HG03575 (cell line): ENCODE results near the gene GRM4.

ENCODE experiments used
- ATAC-seq: cut with Tn5 transposase; IDR thresholded peaks from one replicate; pipeline ENCODE4 v1.9.1; 2021; ENCODE audit not compliant: unreplicated experiment, insufficient number of reproducible peaks, low FRiP score; ENCODE audit errors: extremely low read depth

The GRM4 gene

GRCh38 chr6:34095741-34096140 is 50.1 kb downstream of the GRM4 start:
- ATAC-seq: no peak

GRCh38 chr6:34095136-34095505 is 50.8 kb downstream of the GRM4 start:
- no peak for ATAC-seq

- ATAC-seq: no peak
Measured at GRCh38 chr6:34094474-34095135, 51.3 kb downstream of the GRM4 start.

DNA sequence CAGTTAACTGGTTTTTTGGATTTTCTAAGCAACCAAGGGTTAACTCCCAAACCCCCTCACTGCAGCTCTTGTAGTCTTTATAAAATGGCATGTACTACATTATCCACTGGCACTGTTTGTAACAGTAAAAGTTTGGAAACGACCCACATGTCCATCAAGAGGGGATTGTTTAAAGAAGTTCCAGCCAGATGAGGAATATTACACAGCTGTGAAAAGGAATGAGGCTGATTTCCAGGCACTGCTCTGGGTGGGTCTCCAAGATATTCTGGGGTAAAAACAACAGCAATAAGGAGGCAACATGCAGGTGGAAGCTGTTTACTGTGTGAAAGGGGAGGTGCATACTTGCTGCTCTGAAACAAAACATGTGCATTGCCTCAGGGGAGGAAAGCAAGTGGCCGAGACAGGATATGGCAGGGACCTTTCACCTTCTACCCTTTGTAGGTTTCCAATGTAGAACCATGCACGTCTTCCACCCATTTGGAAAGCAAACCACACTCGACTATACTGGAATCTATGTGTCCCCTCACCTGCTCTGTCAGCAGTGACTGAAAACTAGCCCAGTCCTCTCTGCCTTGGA is 51.9 kb downstream of the GRM4 start:
- no peak for ATAC-seq

DNA sequence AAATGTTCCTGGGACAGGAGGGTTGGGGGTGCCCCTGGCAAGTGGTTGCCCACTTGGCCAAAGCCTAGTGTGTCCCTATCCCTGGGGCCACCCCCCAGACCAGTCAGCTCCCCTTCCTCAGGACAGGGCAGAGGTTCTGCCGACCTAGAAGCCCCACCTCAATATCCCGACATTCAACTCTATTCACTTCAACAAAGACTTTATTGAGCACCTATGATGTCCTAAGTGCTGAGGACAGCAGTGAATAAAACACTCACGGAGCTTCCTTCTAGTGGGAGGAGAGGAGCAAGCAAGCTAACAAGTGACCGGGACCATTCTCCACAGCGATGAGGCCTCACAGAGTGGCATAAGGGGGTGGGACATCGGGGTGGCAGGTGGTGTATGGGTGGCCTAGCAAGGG is 52.7 kb downstream of the GRM4 start:
- ATAC-seq: no peak

GRCh38 chr6:34092631-34093030 is 53.3 kb downstream of the GRM4 start:
- ATAC-seq: no peak

DNA sequence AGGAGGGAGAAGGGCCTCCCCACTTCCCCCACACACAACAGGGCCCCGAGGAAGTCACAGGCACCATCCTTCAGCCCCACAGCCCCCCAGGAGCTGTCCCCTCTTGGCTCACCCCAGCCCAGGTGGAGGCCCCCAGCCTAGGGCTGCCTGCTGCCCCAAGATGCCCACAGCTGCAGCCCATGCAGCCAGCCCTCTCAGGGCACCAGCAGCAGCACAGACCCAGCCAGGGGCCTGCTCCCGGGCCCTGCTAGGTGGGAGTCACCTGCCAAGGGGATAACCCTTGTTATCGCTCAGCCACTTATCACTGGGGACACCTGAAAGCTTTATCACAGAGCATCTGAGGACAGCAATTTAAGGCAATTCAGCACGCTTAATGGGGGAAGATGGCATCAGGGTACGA is 55.0 kb downstream of the GRM4 start:
- no peak for ATAC-seq

GRCh38 chr6:34090529-34090928 is 55.4 kb downstream of the GRM4 start:
- no peak for ATAC-seq

GRCh38 chr6:34086558-34086957 is 59.3 kb downstream of the GRM4 start:
- no peak for ATAC-seq

GRCh38 chr6:34085453-34086170 is 60.3 kb downstream of the GRM4 start:
- ATAC-seq: no peak

DNA sequence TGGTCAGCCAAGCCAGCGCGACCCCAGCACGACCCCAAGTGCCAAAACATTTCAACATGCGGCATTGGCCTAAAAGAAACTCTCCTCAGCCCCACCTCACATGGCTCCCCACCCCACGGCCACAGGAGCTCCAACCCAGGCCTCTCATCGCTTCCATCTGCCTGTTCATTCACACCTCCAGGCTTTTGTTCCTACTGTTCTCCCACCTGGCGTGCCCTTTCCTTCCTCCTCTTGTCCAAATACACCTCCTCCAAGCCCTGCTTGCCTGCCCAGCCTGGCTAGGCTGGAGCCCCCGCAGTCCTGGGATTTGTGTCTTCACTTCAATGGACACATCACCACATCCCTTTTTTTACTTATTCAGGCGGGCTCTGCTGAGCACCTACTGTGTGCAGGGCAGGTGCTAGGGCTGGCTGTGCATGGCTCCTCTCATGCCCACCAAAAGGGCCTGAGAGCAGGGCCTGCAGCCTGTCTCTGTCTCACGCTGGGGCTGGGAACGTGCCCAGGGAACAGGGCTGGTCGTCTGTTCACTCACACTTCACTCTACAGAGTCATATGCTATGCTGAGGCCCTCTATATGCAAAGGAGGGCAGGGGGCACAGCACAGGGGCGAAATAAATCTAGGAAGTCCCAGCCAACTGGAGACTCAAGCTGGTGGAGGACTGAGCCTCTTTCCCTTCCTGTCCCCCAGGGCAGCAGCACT is 61.1 kb downstream of the GRM4 start:
- ATAC-seq: no peak

- ATAC-seq: no peak
Measured at GRCh38 chr6:34082864-34083626, 62.8 kb downstream of the GRM4 start.

DNA sequence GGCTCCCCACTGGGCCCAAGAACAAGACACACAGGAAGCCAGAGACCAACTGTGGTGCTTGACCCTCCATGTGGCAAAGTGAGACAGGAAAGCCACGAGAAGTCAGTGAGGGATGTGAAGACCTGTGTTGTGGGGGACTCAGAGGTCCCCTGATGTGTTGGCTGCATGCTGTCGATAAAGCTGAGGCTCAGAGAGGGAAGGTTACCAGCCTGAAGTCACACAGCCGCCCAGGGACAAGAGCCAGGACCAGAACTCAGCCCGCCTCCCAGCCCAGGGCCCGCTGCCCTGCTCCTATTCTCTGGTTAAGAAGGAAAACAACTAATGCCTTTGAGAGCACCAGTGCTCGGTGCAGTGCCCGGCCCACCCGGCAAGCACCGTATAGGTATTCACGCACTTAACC is 63.5 kb downstream of the GRM4 start:
- ATAC-seq: no peak

DNA sequence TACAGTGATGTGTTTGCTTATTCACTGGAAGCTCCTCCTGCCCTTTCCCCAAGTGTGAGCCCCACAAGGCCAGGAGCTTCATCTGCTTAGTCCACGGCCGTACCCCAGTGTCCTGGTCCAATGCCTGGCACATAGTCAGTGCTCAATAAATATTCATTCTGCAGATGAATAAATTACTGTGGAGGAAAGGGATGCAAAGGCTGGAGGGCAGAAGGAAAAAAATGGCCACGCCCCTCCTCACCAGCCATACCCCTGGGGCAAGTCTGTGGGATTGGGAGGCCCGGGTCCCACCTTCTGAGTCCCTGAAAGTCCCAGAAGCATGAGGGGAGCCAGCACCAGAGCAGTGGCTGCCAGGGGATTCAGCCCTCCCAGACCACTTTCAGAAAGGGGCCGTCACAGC is 65.5 kb downstream of the GRM4 start:
- ATAC-seq: no peak

- no peak for ATAC-seq
Measured at GRCh38 chr6:34079899-34080298, 66.0 kb downstream of the GRM4 start.

GRCh38 chr6:34075906-34076305 is 70.0 kb downstream of the GRM4 start:
- no peak for ATAC-seq

- no peak for ATAC-seq
Measured at GRCh38 chr6:34074064-34074742, 71.7 kb downstream of the GRM4 start.

- no peak for ATAC-seq
Measured at GRCh38 chr6:34073540-34073939, 72.3 kb downstream of the GRM4 start.

GRCh38 chr6:34072727-34073126 is 73.2 kb downstream of the GRM4 start:
- no peak for ATAC-seq
